Measurements from ENCODE around the gene CYP3A7.
"Not testable (repeated sequence)": the region's sequence is repeated elsewhere in the genome, so short reads cannot be mapped to it uniquely, and the experiment has no call there.

CYP3A7 gene

DNA sequence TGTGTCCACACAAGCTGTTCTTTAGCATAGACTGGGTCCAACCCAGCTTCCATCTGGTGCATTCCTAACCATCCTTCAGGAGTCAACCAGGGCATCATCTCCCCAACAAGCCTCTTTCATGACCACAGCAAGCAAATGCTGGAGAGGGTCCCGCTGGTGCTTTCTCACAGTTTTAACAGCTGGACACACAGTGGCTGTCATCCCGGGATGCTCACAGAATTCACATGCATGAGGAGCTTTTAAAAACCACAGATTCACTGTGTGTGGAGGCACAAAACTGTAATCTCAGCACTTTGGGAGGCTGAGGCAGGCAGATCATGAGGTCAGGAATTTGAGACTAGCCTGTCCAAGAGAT, 6.4 kb upstream of the CYP3A7 start:
- no peak for DNase-seq

DNA sequence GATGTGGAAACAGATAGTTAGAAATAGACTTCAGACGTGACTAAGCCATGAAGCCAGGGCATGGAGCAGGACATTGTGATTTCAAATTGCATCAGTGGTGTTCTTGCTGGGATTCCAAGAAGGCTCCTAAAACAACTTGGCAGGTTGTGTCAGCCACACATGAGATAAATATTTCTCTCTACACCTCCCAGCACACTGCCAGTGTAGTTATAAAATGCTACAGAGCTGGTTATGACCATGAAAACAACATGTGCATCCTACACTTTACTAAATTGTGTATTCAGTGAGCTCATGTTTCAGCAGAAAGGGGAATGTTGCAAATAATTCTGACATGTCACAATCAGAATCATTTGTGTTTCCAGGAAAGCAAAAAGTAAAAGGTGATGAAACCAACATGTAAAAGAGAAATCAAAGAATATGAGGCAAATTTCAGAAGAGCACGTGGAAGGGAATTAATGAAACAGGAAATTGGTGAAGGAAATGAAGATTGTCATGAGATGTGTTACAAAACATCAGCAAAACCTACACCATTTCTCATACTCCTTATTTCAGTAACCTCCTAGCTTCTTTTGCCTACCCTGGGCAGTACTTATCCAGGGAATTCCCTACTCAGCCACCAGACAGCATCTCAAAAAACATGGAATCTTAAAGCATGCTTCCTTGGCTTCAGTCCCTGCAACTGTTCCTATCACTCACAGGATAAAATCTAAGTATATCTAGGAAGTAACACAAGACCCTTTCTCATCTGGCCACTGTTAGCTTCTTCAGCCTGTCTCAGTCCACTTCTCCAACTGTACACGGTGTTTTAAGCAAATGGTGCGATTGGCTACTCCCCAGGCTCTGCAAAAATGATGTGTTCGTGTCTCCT, 5.8 kb upstream of the CYP3A7 start:
- no peak for DNase-seq

DNA sequence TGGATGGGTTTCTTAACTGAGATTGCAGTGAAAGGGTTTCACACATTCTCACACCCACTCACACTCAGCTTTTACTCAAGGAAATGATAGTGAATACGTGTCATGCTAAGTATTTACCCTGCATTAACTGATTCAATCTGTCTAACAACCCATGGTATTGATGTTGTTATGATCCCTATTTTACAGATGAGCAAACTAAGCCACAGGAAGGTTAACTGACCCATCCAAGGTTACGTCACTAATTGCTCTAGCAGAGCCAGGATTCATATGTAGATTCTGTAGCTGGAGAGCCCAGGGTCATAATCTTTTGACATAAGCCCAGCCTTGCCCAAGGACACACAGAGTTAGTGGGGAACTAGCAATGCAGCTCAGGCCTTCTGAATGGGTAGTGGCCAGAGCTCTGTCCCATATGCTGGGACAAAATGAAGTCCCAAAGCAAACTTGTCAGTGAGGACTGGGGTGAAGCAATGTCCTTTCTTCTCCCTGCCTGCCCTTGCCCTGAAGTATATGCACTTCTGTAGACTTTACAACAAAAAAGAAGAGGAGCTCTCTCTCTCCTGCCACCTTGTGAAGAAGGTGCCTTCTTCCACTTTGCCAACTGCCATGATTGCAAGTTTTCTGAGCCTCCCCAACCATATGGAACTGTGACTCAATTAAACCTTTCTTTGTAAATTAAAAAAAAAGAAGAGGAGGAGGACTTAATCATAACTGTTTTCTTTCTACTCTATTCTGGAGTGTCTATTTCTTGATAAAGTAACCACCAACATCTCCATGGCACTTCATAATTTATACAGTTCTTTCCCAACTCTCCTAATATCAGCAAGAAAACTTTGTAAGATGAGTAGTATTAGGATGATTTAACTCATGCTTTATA, 4.9 kb upstream of the CYP3A7 start:
- no peak for DNase-seq

DNA sequence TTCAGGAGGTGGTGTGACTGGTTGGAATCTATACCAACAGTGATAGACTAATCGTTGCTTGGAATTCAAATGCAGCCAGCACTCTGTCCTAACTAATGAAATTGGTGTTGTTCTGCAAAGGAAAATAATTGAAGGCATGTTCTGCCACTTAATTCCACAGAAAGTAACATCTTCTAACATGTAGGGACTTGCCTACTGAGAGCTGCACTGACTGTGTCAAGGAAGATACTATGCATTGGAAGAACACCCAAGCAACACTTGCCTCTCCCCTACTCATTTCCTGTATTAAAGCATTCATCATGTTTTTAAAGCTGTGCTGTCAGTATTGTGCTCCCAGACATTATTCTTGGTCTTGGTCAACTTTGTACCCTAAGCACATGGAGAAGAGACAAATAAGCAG, 2.7 kb upstream of the CYP3A7 start:
- DNase-seq: no peak

DNA sequence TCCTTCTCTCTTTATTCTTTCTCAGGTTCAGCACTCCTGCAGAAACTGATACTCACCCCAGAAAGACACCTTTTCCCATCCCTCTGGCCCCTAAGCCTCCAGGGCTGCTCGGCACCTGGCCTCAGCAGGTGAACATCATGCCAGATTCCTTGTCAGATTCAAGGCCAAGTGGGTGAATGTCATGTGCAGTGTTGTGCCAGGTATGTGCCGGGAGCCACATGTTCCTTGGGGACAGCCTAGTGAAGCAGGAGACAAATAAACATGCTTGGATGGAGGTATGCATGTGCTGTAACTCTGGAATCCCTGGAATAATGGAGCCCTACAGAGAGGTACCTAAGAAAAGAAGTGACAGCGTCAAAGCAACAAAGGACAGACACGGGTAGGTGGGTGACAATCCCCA, 1.7 kb upstream of the CYP3A7 start:
- not testable (repeated sequence) for DNase-seq

DNA sequence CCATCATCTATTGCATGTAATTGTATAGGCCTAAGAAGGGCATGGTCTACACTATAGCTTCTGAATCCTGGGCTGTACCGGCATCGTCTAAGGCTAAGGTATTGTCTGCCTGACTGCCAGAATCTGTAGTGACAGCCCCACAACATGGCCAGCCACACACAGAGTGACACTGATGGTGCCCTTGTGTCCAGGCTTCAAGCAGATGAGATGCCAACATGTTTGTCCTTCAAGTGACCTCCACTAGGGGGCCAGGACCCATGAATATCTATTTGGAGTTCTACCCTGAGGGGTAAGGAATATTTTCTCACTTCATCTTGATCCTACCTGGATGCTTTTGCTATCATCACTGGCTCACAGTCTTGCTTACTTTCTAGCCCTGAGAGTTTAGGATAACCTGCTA, 1.5 kb downstream of the CYP3A7 start:
- DNase-seq: no peak

DNA sequence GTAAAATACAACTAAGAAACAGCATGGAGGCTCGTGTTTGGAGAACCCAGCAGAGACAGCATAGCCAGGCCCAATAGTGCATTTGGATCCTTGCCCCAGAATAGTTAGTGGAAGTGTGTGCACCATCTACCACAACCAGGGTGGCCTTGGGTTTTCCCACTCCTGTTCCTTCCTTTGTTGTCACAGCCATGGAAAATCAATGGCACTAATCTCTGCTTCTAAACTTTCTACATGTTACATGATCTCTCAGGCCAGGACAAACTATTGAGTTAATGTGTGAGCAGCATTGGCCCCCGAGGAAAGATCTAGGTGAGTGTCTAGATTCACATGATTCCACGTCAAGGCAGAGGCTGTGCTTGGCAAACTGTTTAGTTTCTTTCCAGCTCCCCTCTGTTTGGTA, 2.0 kb downstream of the CYP3A7 start:
- DNase-seq: no peak

DNA sequence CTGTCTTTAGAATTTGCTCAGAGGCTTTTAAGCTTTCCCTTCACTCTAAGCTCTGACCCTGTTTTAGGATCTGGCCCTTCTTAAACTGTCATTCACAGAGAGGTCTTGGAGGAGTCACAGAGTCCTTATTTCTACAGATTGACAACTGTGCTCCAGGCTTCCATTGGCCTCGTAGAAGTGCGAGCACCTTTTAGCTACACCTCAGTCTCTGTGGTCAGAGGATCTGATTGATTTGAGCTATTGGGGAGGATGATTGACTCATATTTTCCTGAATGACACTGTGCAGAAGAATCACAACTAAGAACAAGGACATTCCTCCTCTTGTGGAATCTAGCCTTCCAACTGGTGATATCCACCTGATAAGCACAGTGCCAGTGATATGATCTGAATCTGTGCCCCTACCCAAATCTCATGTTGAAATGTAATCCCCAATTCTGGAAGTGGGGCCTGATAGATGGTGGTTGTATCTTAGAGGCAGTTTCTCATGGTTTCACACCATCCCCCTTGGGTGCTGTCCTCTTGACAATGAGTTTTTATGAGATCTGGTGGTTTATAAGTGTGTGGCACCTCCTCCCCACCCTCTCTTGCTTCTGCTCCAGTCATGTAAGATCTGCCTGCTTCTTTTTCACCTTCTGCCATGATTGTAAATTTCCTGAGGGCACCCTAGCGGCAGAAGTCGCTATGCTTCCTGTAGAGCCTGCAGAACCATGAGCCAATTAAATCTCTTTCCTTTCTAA, 3.2 kb downstream of the CYP3A7 start:
- DNase-seq: no peak

DNA sequence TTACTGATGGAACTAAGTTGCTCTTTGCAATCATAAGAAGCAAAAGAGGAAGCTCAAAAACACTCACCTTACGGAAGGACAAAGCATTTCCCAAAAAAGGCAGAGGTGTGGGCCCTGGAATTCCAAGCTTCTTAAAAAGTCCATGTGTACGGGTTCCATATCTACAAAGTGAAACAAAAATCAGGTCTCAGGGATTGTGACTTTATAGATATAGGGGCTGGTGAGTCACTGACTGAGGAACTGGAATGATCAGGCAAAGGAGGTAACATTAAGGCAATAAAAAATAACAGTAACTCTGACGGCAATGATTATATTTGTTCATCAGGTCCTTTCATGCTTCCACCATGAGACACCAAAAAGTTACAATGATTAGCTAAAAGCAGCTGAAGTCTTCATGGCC, 4.0 kb downstream of the CYP3A7 start:
- DNase-seq: no peak

DNA sequence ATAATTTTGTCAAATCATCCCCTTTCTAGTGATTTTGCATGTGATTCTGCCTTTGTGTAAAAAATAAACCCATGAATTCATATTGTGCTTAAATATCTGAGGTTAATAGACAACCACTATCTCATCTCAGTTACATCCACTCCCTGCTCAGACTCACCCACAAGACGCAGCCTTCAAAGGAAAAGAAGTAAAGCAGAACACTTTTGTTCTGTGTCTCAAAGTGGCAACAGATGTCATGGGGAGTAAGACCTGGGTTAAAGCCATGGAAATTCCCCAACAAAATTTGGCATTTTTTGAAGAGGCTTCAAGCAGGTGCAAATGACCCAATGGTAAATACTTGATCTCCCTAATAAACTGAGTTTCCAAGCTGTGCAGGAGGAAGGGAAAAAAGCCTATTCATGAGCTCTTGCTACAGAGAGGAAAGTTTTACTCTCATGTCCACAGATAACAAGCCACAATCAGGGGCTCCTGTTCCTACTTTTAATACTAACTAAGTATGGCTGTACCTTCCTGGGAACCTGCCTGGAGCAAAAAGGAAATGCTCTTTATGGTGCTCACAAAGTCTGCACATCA, 4.7 kb downstream of the CYP3A7 start:
- DNase-seq: no peak

DNA sequence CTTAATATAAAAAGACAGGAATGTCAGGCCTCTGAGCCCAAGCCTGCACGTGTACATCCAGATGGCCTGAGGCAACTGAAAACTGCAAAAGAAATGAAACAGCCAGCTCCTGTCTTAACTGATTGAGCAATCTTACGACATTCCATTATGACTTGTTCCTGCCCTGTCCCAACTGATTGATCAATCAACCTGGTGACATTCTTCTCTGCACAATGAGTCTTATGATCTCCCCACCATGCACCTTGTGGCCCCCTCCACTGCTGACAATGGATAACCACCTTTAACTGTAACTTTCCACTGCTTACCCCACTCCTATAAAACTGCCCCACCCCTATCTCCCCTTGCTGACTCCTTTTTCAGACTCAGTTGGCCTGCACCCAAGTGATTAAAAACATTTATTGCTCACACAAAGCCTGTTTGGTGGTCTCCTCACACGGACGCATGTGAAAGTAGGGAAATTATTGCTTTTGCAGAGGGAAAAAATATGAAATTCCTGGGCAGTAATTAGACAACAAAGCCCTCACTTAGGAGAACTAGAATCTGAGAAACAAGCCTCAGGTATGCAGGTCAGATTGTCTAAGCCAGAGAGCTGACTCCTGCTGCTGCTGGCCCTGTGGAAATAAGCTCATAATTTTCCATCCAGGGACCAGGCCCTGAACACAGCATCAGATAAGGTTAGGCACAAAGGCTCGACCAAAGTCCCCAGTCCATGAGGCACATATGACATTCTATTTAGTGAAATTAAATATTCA, 5.3 kb downstream of the CYP3A7 start:
- no peak for DNase-seq

DNA sequence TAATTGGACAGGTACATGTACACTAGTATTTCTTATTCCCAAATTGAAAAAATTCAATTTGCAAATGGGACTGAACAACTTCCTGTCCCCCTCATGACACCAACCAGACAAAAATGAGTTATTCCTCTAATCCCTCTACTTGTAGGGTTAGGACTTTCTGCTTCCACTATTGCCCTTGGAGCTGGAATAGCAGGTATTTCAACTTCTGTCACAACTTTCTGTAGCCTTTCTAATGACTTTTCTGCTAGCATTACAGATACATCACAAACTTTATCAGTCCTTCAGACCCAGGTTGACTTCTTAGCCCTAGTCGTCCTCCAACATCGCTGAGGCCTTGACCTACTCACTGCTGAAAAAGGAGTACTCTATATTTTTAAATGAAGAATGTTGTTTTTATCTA, 6.4 kb downstream of the CYP3A7 start:
- no peak for DNase-seq

DNA sequence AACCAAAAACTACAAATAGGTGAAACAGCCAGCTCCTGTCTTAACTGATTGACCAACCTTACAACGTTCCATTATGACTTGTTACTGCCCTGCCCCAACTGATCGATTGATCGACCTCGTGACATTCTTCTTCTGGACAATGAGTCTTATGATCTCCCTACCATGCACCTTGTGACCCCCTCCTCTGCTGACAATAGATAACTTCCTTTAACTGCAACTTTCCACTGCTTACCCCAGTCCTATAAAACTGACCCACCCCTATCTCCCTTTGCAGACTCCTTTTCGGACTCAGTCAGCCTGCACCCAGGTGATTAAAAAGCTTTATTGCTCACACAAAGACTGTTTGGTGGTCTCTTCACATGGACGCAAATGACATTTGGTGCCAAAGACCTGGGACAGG, 11.8 kb downstream of the CYP3A7 start:
- not testable (repeated sequence) for DNase-seq

DNA sequence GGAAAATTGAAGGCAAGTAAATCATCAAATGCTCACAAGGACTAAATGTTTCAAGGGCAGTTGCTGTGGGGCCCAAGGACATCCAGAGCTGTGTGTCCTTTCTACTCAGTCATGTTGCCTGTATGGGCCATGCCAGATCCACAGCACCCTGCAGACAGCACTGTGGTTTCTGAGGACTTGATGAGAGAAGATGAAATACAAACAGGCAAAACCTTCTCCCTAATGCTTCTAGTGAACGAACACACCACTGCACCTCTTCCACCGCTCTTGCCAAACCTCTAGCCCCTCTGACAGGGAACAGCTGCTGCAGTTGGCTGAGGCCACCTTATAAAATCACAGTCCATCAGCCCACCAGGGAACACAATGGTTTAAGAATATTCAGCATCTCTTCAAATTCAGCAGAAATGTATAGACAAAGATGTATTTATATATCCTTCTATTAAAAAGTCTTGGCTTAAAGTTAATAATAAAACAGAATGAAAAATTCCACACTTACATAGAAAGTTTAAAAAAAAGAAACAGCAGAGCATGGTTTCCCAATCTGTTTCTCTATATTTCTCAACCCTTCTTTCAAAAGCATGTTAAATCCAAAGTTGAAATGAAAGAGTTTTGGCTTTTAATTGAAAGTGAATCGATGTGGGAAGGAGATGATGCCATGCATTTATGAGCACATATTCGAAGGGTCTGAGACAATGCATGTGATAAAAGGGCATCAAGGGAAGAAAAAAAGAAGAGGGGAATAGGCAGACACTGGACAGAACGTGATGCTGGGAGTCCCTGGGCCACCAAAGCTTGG, 14.0 kb downstream of the CYP3A7 start:
- no peak for DNase-seq

DNA sequence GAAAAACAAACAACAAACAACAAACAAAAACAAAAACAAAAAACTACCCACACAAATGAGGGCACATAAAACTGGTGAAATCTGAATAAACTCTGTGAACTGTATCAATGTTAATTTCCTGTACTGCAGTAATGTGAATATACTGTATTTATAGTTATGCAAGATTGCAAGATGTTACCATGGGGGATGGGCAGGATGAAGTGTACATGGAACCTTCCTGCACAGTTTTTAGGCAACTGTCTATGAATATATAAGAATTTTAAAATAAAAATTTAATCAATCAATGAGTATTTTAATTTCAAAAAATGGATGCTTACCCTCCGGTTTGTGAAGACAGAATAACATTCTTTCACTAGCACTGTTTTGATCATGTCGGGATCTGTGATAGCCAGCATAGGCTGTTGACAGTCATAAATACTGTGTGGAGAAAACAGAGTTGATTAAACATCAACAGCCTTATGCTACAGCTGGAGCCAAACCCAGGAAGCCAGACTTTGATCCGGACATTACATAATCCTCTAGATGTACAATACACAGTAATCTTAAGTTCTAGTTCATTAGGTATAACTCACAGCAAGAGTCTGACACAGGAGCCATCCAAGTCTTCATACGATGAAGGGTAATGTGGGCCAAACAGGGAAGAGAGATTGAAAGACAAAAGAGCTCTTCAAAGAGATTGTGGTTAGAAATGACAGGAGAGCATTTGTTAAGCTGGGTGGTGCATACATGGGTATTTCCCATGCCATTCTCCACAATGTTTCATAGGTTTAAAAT, 14.8 kb downstream of the CYP3A7 start:
- DNase-seq: no peak

DNA sequence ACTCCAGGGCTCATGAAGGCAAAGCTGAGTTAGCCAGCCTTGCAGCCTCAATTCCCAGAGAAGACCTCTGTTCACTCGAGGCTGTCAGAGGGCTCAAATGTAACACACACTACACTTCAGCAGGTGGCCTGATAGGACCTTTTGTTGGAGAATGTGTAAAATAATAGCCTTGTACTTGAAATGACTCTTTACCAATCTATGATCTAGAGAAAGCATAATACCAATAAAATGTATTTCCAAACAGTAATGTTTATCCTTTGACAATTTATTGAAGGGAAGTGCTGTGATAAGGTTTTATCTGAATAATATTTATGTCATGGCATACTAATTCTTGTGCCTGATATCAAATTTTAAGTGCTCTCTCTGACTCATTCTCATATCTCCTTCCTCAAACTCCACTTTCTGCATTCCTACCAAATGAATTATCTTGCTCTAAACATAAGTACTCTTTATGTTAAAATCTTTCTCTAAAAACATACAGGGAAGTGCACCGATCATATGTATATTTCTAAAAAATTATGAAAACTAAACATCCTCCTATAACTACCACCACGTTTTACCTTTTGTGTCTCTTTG, 20.9 kb downstream of the CYP3A7 start:
- DNase-seq: no peak

DNA sequence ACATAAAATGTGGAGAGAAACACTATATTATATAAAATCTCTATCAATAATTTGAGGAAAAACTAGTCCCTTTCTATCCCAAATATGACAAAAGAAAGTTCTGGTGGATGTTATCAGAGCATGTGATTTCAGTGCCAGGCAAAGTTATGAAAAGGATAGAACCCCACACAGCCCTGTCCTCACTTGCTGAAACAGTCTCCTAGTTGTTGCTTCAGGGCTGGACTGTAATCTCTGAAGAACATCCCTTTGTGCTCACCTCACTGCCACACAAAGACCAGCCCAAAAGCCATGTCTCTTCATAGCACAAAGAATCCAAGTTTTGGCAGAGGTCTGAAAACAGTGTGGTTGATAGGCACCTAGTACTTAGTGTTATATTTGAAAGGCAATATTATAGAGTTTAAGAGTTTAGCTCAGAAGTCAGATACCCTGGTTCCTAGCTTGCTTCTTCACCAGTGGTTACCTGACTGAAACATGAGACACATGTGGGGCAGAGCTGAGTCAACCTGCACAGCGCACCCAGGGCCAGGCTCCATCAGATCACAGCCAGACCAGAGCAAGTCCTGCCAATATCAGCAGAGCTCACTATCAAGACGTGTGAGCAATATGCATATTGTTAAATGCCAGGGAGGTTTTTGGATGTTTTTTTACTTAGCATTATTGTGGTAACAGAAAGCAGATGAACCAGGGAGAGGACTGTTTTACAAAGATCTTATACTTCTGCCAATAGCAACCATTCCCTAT, 25.0 kb downstream of the CYP3A7 start:
- no peak for DNase-seq

DNA sequence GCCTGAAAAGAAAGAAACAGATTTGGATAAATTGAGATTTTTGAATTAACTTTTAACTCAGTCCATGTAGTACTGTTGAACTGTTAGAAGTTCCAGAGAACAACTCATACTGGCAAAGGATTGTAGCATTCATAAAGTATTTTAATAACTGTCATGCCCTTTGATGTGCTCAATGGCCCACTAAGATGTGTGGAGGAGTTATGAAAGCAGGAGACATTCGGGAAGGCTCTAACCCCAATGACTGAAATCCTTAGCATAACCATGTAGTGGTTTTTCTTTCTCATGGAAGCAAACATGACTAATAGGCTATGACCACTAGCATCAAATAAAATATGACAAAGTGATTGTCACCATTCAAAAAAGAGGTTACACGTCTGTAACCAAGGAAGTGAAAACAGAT, 25.7 kb downstream of the CYP3A7 start:
- DNase-seq: no peak

DNA sequence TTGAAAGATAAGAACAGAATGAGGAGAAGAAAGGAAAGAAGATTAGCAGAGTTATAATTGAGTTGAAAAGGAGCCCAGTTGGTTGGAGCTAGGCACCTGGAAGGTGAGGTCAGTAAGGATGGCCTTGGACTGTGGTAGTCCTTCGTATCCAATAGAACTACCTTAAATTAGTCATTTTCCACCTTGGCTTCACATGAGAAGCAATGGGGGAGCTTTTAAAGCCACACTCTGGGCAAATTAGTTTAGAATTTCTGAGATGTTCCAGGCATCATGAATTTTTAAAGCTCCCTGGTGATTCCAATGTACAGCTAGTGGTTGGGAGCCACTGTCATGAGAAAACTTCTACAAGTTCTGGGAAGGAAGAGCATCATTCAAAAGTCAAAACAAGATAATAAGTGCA, 27.9 kb downstream of the CYP3A7 start:
- DNase-seq: no peak

Measured in right kidney (tissue), 1 donor.